Peyer's patch (tissue), 4 donors: ENCODE data around the gene FXN.

Experiments used
- CTCF ChIP-seq, 6 experiments: fragments of 450-650 bp in 4 of 6; fragments of 200-600 bp in 2 of 6; sonication (generic) in 1 of 6; IDR thresholded peaks; one replicate each; pipeline ENCODE4 v1.5.1; 2017 to 2019; ENCODE audit warnings: antibody characterized with exemption in 6 of 6, mild to moderate bottlenecking in 3 of 6, moderate library complexity in 1 of 6
- POLR2A ChIP-seq, 2 donors: fragments of 450-650 bp; IDR thresholded peaks; one replicate each; pipeline ENCODE4 v1.5.1; 2017; ENCODE audit warnings: antibody characterized with exemption in 2 of 2, mild to moderate bottlenecking in 2 of 2, moderate library complexity in 2 of 2

- TF ChIP-seq CTCF (IDR thresholded peaks at IDR 0.05): no peak
- TF ChIP-seq POLR2A (IDR thresholded peaks at IDR 0.05): no peak
These were observed 96.8 kb downstream of the FXN start for GRCh38 chr9:69132361-69132760.
